Activated CD4-positive, alpha-beta T cell treated with anti-CD3 and anti-CD28 coated beads, Interleukin-2, amount 50 U/mL, for 48 hours (primary cell): ENCODE data around the gene PID1.

Experiments
- DNase-seq, 2 experiments: peaks; one replicate each; pipeline ENCODE4 v3.0.0-alpha.2; 2020

The PID1 gene, protein sequence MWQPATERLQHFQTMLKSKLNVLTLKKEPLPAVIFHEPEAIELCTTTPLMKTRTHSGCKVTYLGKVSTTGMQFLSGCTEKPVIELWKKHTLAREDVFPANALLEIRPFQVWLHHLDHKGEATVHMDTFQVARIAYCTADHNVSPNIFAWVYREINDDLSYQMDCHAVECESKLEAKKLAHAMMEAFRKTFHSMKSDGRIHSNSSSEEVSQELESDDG

DNA sequence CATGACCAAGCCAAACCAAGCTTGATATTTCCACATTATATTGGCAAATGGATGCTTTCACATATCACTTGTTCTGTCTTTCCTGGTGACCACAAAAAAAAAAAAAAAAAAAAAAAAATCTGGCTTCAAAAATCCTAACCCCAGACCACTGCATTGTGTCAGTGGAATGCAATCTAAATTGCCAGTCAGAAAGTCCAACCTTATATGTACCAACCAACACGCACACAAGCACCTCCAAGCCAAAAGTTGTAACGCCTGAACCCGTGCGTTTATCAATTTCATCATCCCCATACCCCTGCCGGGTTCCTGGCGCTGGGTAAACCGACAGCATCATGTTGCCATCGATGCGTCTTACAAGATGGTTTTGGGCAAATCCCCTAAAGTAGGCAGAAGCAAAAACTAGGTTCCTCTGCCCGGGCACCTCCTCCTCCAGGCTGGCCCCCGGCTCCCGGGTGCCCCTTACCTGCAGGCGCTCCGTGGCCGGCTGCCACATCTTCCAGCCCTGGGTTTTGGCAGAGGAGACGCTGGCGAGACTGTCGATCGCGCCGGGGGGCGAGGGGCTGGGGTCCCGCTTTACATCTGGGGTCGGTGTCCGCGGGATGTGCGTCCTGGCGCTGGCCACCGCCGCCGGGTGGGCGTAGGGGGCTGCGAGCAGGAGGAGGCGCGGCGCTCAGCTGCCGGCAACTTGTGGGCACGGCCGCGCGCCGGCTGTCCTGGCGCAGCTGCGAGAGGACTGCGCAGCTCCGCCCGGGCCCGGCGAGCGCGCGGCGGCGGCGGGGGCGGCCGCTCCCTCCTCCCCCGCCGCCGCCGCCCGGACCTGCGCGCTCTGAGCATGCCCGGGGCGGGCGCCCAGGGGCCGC is at the start of gene PID1:
TSS of gene PID1 (minus strand) at position 737 of the 860 bp plus-strand sequence. CDS start at position 493, 244 bp downstream.
- DNase-seq: no peak

DNA sequence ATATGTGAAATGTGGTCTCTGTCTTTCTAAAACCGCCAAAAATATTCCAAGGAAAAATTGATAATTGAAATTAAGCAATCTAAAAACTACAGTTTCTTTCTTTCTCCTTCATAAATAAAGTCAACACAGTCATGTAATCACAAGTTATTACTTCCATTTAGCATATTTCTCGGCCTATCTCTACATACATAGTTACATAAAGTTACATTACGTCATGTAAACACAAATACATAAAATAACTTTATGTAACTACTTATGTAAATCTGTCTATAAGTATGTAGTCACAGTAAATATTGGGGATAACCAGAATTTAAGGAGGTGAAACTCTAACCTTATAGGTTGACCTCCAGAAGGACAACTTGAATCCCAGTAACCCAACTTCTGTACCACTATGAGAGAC is 48.5 kb upstream of the PID1 start:
- no peak for DNase-seq

DNA sequence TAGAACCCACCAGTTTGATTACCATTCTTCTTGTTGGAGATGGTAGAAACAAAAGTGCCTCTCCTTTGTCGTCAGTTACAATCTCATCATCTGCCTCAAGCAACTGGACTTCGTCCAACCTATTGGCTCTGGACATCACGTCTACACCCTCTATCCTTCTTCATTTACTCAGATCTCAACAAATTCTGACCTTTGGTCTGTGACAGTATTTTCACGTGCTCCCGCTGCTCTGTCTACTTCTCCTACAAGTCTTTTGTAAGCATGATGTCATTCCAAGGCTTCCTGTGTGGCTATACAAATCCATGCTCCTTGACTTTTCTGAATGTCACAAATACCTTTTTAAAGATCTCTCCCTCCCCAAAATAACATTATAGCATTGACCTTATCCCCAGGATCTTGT is 43.0 kb upstream of the PID1 start:
- no peak for DNase-seq

DNA sequence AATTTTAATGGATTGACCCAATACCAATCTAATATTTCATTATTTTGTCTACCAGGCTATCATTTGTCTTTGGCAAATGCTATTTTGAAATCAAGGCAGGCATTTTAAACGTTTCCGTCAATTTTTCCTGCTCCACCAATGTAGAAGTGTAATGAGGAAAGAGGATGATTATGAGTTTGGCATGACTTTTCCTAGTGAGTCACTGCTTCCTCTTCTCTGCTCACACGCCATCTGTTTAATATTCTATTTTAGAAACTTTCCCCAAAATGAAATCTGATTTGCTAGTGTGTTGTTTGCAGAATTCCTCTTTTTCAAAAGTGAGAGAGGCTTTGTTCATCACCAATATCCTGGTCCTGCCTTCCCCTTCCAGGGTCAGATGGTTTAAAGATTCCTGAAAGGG is 42.5 kb upstream of the PID1 start:
- DNase-seq: no peak

DNA sequence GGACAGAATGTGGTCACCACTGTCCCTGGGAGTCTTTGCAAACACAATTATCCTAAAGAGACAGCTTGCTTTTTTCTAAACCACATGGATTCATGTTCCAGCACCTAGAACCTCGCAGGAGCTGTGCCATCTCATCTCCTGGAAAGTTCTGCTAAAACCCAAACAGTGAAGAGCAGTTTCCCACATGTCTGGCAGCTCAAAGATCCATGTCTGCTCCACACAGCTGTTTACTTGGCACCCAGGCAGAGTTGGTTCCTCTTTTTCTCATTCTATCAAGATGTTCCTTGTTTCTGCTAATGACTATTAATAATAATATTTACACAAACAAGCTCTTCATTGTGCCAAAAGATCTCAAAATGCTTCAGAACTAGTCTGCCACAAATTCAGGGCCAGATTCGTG is 30.1 kb upstream of the PID1 start:
- DNase-seq: no peak

DNA sequence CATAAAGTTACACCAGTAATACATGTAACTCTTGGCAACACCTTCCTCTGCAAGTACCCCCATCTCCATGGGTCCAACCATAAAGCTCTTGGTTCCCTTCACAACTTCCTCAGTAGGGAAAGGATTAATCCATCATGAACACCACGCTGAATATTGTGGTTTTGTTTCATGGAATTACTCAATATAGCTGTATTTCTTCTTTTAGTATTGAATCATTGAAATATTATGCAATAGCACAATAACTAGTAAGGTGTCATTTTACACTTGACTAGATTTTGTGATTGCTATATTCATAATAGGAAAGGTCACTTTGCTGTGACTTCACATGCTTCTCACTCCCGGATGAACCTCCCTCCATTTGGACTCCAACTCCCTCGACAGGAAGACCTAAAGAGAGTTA is 29.7 kb upstream of the PID1 start:
- no peak for DNase-seq

DNA sequence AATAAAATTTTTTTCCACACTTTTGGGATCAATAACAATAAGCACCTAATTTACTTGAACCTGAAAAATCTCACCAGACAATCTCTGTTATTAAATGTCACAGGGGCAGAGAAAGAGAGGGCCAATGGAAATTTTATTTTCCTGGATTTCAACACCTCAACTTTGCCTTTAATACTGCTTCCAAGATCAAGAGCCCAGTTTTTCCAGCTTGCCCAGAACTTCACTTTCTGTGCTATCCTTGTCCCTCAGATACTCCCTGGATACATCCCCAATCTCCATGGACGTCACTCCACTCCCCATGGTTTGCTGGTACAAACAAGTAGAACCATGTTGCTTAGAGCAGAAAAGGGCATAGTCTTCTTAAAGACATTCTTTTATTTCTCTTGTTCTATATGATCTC is 29.3 kb upstream of the PID1 start:
- no peak for DNase-seq

DNA sequence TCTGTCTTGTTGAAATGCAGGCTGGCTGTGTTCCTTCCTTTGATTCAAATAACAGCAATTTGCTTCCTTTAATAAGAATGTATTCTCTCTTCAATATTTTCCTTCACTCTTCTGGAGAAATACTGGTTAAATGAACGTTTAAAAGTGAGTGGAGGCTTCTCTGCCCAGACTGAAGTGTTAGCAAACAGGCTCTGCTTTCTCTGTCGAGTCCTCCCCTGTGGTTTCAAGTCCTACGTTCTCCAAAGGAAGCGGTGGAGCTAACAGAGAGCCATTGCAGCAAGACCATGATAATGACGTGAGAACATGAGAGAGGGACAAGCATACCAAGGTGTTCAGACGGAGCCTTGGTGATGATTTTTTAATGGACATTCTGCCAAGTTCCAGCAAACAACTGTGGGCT is 26.2 kb upstream of the PID1 start:
- DNase-seq: no peak

DNA sequence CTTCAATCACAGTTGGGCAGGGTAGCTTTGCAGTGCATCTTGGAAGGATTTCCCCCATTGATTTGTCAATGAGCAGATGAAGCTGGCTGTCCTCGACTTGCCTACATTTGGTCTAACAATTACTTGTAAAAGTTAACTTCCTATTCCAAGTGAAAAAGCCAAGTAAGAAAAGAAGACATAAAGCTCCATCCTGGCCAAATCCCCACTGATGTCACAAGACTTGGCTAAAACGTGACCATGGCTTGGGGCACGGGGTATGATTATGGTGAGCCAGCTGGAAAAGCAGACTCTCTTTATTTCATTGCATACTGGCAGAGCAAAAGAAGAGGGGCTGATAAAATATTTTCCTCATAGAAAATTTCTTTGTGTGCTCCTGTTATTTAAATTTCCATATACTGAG is 25.4 kb upstream of the PID1 start:
- DNase-seq: no peak

DNA sequence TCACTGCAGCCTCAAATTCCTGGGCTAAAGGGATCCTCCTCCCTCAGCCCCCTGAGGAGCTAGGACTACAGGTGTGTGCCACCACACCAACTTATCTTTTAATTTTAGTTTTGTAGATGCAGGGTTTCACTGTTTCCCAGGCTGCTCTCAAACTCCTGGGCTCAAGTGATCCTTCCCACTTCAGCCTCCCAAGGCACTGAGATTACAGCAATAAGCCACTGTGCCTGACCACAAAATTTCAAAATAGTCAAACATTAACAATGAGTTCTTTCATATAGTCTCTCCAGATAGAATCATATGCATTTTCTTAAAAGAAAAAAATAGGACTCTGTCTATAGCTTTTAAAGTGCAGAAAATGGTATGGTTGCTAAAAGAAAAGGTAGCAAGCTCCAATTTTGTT is 24.9 kb upstream of the PID1 start:
- DNase-seq: no peak

DNA sequence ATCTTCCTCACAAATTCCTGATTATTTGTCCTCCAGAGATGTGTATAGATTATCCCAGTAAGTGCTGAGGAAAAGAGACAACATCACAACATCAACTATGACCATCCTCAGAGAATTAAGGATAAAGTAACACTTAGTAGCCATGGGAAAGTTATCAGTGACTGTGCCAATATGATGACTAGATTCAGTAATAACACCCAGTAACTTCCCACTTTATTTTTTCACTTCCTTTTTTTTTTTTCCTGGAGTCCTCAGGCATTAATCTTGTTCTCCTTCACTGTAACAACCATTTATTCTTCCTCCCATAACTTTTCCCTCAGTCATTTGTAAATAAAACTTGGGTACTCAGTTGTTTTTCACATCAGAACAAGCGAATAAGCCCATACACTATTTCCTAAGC is 16.7 kb upstream of the PID1 start:
- no peak for DNase-seq

DNA sequence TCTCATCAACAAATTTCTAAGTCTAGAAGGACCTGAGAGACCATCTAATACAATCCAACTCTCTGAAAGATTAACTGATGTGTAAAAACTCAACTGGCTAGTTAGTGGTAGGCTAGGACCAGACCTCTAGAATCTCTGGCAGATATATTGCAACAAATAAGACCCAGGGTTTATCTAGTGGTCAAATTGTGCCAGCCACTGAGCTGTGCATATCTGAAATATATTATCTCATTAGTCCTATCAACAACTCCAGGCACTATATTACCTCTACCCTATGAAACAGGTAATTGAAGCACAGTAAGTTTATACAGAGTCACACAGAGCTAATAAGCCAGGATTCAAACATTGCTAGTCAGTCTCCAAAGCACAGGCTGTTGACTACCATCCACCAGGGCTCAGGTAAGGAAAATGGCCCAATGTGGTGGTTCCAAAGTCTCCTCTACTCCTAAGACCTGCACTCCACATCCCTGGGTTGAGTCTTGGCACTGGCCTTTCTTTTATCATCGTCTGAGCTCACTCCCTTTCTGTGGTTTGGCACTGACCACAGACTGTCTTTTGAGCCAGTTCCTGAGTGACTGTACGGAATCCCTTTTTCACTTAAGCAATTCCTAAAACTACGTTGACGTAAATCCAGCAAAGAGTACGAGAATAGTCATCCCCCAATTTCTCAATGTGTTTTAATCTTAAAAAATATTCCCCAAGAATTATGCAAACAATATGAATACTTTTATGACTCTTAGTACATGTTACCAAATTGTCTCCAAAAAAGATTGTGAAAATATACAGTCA is 11.9 kb upstream of the PID1 start:
- DNase-seq: no peak

DNA sequence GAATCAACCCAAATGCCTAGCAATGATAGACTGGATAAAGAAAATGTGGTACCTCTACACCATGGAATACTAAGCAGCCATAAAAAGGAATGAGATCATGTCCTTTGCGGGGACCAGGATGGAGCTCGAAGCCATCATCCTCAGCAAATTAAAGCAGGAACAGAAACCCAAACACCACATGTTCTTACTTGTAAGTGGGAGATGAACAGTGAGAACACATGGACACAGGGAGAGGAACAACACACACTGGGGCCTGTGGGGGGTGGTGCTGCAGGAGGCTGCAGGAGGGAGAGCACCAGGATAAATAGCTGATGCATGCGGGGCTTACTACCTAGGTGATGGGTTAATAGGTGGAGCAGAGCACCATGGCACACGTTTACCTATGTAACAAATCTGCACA is 8.4 kb upstream of the PID1 start:
- no peak for DNase-seq

DNA sequence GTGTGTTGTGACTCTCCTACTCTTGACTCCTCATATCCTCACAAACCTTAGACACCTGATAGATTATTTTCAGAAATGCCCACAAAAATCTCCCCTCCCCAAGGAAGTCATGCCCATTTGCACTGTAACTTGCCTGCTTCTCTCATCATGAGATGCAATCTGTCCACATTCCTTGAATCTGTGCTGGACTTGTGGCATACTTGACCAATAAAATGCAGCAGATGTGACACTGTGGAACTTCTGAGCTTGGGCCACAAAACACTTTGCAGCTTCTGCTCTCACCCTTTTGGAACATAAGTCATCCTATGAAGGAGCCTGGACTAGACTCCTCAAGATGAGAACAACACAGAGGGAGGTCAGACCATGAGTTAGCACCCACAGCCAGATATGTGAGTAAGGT is 4.4 kb upstream of the PID1 start:
- DNase-seq: no peak

DNA sequence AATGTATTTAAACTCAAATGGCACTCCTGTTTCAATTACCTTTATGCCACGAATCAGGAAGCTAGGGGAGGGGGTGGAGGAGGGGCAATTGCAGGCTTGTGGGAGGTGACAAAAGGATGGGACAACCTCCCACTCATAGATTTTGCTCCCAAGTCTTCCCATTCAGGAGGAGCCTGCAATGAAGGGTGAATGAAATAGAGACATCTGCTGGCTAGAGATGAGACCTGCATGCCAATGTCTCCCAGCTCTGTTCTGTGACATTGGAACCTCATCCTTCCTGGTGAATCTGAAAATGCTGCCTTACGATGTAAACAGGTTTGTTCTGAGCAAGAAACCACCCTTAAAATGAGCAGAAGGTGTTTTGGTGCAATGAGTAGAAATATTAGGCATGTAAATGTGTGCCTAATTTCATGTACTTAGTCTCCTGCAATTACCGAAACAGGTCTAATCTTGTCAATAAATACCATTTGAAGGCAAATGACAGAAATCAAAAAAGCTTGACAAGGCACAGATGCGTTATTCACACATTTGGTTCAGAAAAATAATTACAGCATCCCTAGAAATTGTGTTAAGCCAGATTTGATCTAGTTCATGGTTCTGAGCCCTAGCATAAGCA is 2.7 kb upstream of the PID1 start:
- DNase-seq: no peak

DNA sequence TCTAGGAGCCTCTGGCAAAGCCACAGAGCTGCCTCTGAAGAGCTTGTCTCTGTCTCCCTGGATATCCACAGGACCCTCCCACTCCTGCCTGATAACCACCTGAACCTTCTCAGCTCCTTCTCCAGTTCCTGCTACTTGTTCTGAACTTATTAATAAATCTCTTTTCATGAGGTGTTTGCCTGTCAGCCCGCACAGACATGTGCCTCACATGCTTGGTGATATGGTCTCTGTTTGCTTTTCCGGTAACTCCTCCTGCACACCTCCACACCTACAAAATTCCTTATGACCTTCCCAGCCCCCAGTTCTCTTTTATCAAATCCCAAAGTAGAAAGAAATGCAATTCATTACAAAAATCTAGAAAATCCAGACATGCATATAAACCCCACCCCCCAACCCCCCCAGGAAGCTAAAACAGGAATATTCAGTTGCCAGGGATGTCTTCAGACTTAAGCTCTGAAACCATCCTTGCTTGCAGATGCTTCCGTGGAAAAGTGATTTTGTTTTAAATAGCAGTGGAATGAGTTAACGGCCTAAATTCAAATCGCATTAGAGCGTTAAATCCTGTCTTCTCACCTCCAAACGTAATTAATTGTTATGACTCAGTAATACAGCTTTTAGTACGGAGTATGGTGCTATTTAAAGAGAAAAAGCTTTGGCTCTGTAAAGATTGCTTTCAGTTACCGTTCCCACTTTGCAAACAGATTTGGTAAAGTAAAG is 2.1 kb upstream of the PID1 start:
- DNase-seq: no peak

DNA sequence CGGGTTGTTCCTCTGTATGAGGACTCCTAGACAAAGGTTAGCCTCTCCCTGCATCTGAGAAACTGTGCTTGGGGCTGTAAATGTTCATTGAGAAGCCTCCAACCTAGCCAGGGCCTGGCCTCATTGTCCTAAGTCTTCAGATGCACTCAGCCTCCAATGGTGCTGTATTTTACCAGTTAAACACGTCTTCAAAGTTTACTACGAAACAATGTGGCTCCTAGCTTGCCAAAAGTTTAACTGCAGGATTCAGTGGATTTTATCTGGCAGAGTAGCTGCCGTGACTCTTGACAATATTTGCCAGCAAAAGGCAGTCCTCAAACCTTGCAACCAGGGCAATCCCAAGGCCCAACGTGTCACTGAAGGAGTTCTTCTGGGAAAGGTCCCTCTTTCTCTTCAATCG is 1.1 kb downstream of the PID1 start:
- DNase-seq: no peak

DNA sequence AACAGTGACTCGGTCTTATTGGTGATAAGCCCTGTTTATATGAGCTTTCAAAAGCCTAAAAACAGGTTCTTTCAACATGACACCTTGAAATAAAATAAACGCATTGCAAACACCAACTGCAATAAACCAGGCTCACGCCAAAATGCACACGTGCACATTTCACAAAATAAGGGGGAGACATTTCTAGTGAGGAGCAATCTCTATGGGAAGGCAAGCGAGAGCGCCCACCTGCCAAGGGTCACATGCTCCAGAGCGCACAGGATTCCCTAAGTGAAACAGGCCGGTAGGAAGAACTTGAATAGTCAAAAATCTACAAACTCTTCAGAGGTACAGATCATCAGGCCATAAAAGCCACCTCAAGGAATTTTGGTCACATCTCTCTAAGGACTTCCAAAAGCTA is 1.9 kb downstream of the PID1 start:
- DNase-seq: no peak

DNA sequence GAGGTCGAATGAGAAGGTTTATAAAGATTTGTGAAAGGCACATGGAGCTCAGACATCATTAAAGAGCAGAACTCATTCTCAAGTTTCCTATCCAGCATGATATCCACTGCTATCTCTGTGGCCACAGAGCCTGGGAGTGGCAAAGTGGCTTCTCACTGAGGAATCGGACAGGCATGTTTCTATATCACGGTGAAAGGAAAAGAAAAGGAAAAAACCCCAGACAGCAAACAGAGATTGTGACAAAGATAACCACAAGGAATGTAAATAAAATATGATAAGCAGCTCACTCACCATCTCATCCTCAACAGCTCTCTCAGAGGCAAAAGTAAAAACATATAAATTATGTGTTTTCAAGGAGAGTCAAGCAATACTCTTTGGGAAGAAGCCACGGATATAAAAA is 2.5 kb downstream of the PID1 start:
- no peak for DNase-seq

DNA sequence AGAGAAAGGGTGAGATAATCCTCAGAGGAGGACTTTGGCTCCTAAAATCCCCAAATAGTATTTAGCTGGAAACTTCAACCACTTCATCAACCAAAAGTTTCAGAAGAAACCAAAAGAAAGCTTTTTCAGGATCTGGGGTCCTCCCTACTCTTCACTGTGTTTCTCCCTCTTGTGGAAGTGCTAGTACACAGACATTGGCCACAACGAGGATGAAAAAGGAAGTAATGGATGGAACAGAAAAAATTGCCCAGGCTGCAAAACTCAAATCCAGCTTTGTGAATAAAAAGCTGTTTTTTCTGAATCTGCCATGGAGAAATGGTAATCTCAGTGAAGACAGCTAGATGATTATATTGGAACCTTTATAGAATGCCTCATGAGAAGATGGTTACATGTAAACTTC is 4.0 kb downstream of the PID1 start:
- no peak for DNase-seq

DNA sequence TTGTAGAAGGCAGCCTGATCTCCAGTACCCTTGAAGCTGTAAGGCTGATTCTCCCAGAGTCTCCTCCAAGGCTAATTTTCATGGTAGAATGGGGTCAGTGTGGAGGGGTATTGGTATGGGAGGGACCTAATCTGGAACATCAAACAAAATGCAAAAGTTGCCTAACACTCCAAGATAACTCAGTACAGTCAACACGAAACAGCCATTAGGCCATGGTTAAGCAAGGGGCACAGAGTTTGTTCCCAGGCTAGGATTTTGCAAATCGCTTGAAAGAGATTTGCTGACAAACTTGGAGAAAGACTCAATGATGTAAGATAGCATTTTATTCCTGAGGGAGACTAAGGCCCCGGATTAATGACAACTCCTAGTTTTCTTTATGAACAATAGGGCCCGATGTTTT is 5.4 kb downstream of the PID1 start:
- no peak for DNase-seq

DNA sequence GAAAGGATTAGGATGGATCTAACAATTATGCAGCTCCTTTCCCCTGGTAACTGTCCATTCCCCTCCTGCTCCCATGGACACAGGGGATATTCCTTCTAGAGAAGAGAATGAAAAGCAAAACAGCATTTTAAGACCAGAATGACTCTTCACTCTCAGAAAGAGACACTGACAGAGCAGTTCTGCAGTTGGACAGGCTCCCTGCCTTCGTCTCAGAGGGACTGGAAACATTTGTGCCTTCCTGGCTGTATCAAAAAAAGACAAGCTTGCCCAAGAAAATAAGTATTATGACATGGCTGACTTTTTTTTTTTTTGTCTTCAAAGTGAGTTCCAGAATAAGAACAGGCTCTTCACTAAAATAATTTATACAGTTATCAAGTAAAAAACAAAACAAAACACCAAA is 9.5 kb downstream of the PID1 start:
- no peak for DNase-seq

DNA sequence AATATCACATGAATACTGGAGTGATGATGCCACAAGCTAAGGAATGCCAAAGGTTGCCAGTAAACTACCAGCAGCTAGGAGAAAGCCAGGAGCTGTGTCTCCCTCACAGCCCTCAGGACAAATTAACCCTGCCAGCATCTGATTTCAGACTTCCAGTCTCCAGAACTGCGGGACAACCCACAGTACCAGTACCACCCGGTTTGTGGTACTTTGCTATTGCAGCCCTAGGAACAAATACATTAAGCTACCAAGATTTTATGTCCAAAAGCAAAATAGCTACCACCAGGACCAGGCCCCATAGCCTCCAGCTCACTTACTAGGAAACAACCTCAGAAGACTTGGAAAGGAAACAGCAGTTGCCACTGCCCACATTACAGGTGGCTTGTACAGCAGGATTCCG is 10.0 kb downstream of the PID1 start:
- DNase-seq: no peak
